Measurements from ENCODE around the gene SHF. TPM values are rescaled to one million over a fixed set of nuclear protein-coding genes. Genes with fewer than 3 reads are reported as not detected.

SHF gene
- total and polyA plus RNA-seq, 3 experiments from 2014 or later: 1.5 to 29.5 (median 25.4) TPM

DNA sequence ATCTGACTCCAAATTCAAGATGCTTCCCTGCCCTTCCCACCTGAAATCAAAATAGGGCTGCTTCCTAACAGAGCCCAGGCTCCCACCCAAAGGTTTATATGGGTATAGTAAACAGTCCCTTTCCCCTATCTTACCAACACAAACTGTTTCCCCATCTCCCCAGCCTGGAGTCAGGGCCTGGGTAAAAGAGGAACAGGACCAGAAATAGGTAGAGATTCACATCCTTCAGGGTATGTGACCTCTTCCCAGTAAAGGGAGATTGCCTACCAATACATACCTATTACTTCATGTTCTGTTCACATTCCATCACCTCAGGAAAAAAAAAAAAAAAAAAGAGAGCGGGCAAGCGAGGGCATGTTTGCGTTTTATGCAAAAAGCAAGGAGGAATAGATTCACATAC is 9.7 kb upstream of the SHF start:
- Mint-ChIP-seq H3K36me3 (peaks cover 0 to 12% (median 0%) of the 10 kb centered on the region in 3 donors), H3K4me3 (peak overlapping the region in 5 of 7 donors; percentile 47 to 81 (median 71)), H3K27ac (peak overlapping the region in 5 of 8 donors; percentile 18 to 94 (median 47)), H3K4me1 (peaks cover 4 to 19% (median 13%) of the 10 kb centered on the region in 3 donors), H3K27me3 (peaks cover 8 to 14% of the 10 kb centered on the region in 2 donors), H3K9me3 (peaks cover 0 to 5% (median 3%) of the 10 kb centered on the region in 5 donors)
- peak overlapping the region; percentile 28 for H3K4me3 ChIP-seq (ENCODE audit: low read length)
- DNase-seq: no peak
- no peak overlapping the region for H3K27ac ChIP-seq (ENCODE audit: low read depth, low read length)
- no peaks in the 10 kb centered on the region for H3K27me3 ChIP-seq (ENCODE audit: insufficient read depth, low read length, poor library complexity, severe bottlenecking)
- CTCF ChIA-PET: interaction anchor here (0.7 to 3.7 kb wide), 13 partner anchors 8 to 202 kb away, joined by 3 to 13 read pairs (median 5); partner anchors contain the start of gene SHF
- H3K9me3 ChIP-seq (ENCODE audit: low read length): no peaks in the 10 kb centered on the region
- no peaks in the 10 kb centered on the region for H3K36me3 ChIP-seq (ENCODE audit: insufficient read depth, low read length)
- peaks cover 16% of the 10 kb centered on the region for H3K4me1 ChIP-seq (ENCODE audit: insufficient read depth, low read length)
- POLR2A ChIA-PET: interaction anchor here (0.9 to 1.6 kb wide), 4 partner anchors 10 to 660 kb away, joined by 3 to 10 read pairs (median 4); partner anchors contain the start of genes EIF3J and SHF

DNA sequence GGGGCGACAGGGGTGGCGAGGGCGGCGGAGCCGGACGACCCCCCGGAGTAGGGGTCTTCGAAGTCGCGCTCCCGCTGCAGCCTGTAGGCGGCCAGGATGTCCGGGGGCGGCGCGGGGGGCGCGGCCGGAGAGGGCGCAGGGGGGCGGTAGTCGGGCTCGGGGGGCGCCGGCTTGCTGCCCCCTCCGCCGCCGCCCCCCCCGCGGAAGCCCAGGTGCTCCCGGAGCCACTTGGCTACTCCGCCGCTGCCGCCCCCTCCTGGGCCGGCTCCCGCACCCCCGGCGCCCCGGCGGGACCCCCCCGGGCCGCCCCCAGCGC is 230 bp downstream of the SHF start:
- no peak overlapping the region for H3K27ac Mint-ChIP-seq
- Histone ChIP-seq H3K27ac (ENCODE audit: low read depth, low read length) (no peak overlapping the region), H3K4me3 (ENCODE audit: low read length) (no peak overlapping the region), H3K27me3 (ENCODE audit: insufficient read depth, low read length, poor library complexity, severe bottlenecking) (no peaks in the 10 kb centered on the region), H3K4me1 (ENCODE audit: insufficient read depth, low read length) (peaks cover 11% of the 10 kb centered on the region), H3K9me3 (ENCODE audit: low read length) (no peaks in the 10 kb centered on the region), H3K36me3 (ENCODE audit: insufficient read depth, low read length) (no peaks in the 10 kb centered on the region)
- H3K27me3 Mint-ChIP-seq: peaks cover 7 to 13% of the 10 kb centered on the region in 2 donors
- peaks cover 0 to 4% (median 0%) of the 10 kb centered on the region in 3 donors for H3K36me3 Mint-ChIP-seq
- DNase-seq: peak in 1 of 5 donors; percentile 27
- H3K9me3 Mint-ChIP-seq: no peaks in the 10 kb centered on the region
- H3K4me1 Mint-ChIP-seq: peaks cover 11 to 21% (median 15%) of the 10 kb centered on the region in 3 donors
- ChIA-PET CTCF (interaction anchor here (1.0 to 2.1 kb wide), 3 partner anchors 10 to 19 kb away, joined by 5 to 9 read pairs (median 6); no protein-coding TSS in a partner anchor), POLR2A (interaction anchor here (0.9 to 1.3 kb wide), 3 partner anchors 11 to 20 kb away, joined by 3 to 10 read pairs (median 7); no protein-coding TSS in a partner anchor)
- no peak overlapping the region for H3K4me3 Mint-ChIP-seq

GRCh38 chr15:45186771-45187577 is 792 bp downstream of the SHF start:
- peak overlapping the region in 7 of 8 donors; percentile 59 to 92 (median 82) for H3K27ac Mint-ChIP-seq
- peak overlapping the region; percentile 80 to 92 (median 85) for H3K4me3 Mint-ChIP-seq
- ChIA-PET POLR2A (interaction anchor here (0.6 to 1.3 kb wide), 3 partner anchors 11 to 685 kb away, joined by 3 to 10 read pairs (median 7); no protein-coding TSS in a partner anchor), CTCF (interaction anchor here (1.0 to 2.1 kb wide), 5 partner anchors 10 to 19 kb away, joined by 3 to 13 read pairs (median 6); no protein-coding TSS in a partner anchor)
- Histone ChIP-seq H3K9me3 (ENCODE audit: low read length) (no peaks in the 10 kb centered on the region), H3K27me3 (ENCODE audit: insufficient read depth, low read length, poor library complexity, severe bottlenecking) (no peaks in the 10 kb centered on the region), H3K27ac (ENCODE audit: low read depth, low read length) (no peak overlapping the region), H3K4me3 (ENCODE audit: low read length) (no peak overlapping the region), H3K4me1 (ENCODE audit: insufficient read depth, low read length) (peaks cover 11% of the 10 kb centered on the region), H3K36me3 (ENCODE audit: insufficient read depth, low read length) (no peaks in the 10 kb centered on the region)
- H3K27me3 Mint-ChIP-seq: peaks cover 7 to 12% of the 10 kb centered on the region in 2 donors
- peak in 1 of 5 donors; percentile 44 for DNase-seq
- H3K36me3 Mint-ChIP-seq: peaks cover 0 to 4% (median 0%) of the 10 kb centered on the region in 3 donors
- H3K9me3 Mint-ChIP-seq: no peaks in the 10 kb centered on the region
- peaks cover 12 to 21% (median 15%) of the 10 kb centered on the region in 3 donors for H3K4me1 Mint-ChIP-seq

- Mint-ChIP-seq H3K9me3 (no peaks in the 10 kb centered on the region), H3K36me3 (peaks cover 0 to 4% (median 0%) of the 10 kb centered on the region in 3 donors), H3K27me3 (peaks cover 7 to 12% of the 10 kb centered on the region in 2 donors), H3K4me1 (peaks cover 15 to 24% (median 16%) of the 10 kb centered on the region in 3 donors), H3K4me3 (peak overlapping the region; percentile 80 to 92 (median 85)), H3K27ac (peak overlapping the region in 7 of 8 donors; percentile 11 to 84 (median 59))
- no peaks in the 10 kb centered on the region for H3K9me3 ChIP-seq (ENCODE audit: low read length)
- H3K36me3 ChIP-seq (ENCODE audit: insufficient read depth, low read length): no peaks in the 10 kb centered on the region
- no peak overlapping the region for H3K27ac ChIP-seq (ENCODE audit: low read depth, low read length)
- DNase-seq: no peak
- peaks cover 11% of the 10 kb centered on the region for H3K4me1 ChIP-seq (ENCODE audit: insufficient read depth, low read length)
- POLR2A ChIA-PET: interaction anchor here (0.6 kb wide), 1 partner anchor 685 kb away, joined by 3 read pairs; no protein-coding TSS in a partner anchor
- no peak overlapping the region for H3K4me3 ChIP-seq (ENCODE audit: low read length)
- H3K27me3 ChIP-seq (ENCODE audit: insufficient read depth, low read length, poor library complexity, severe bottlenecking): no peaks in the 10 kb centered on the region
- CTCF ChIA-PET: interaction anchor here (0.8 to 2.1 kb wide), 6 partner anchors 9 to 428 kb away, joined by 3 to 13 read pairs (median 4); no protein-coding TSS in a partner anchor
Observed at GRCh38 chr15:45185903-45186770, 1.6 kb downstream of the SHF start.

GRCh38 chr15:45185069-45185779 is 2.5 kb downstream of the SHF start:
- Mint-ChIP-seq H3K36me3 (peaks cover 0 to 4% (median 0%) of the 10 kb centered on the region in 3 donors), H3K4me1 (peaks cover 20 to 30% (median 21%) of the 10 kb centered on the region in 3 donors), H3K27ac (peak overlapping the region in 5 of 8 donors; percentile 11 to 64 (median 19)), H3K9me3 (no peaks in the 10 kb centered on the region), H3K4me3 (peak overlapping the region in 4 of 7 donors; percentile 30 to 86 (median 74)), H3K27me3 (peaks cover 4 to 10% of the 10 kb centered on the region in 2 donors)
- ChIA-PET POLR2A (interaction anchor here (1.0 kb wide), 1 partner anchor 15 kb away, joined by 3 read pairs; no protein-coding TSS in a partner anchor), CTCF (interaction anchor here (0.8 to 2.0 kb wide), 3 partner anchors 17 to 429 kb away, joined by 3 to 13 read pairs (median 4); no protein-coding TSS in a partner anchor)
- no peaks in the 10 kb centered on the region for H3K36me3 ChIP-seq (ENCODE audit: insufficient read depth, low read length)
- no peaks in the 10 kb centered on the region for H3K9me3 ChIP-seq (ENCODE audit: low read length)
- H3K4me3 ChIP-seq (ENCODE audit: low read length): no peak overlapping the region
- H3K4me1 ChIP-seq (ENCODE audit: insufficient read depth, low read length): peaks cover 18% of the 10 kb centered on the region
- peak in 1 of 5 donors; percentile 30 for DNase-seq
- no peaks in the 10 kb centered on the region for H3K27me3 ChIP-seq (ENCODE audit: insufficient read depth, low read length, poor library complexity, severe bottlenecking)
- no peak overlapping the region for H3K27ac ChIP-seq (ENCODE audit: low read depth, low read length)

- Histone ChIP-seq H3K4me1 (ENCODE audit: insufficient read depth, low read length) (peaks cover 18% of the 10 kb centered on the region), H3K9me3 (ENCODE audit: low read length) (no peaks in the 10 kb centered on the region), H3K36me3 (ENCODE audit: insufficient read depth, low read length) (no peaks in the 10 kb centered on the region), H3K4me3 (ENCODE audit: low read length) (no peak overlapping the region), H3K27ac (ENCODE audit: low read depth, low read length) (no peak overlapping the region), H3K27me3 (ENCODE audit: insufficient read depth, low read length, poor library complexity, severe bottlenecking) (no peaks in the 10 kb centered on the region)
- CTCF ChIA-PET: interaction anchor here (1.2 kb wide), 1 partner anchor 429 kb away, joined by 3 read pairs; no protein-coding TSS in a partner anchor
- Mint-ChIP-seq H3K27ac (peak overlapping the region in 1 of 8 donors; percentile 16), H3K36me3 (peaks cover 0 to 4% (median 0%) of the 10 kb centered on the region in 3 donors), H3K4me1 (peaks cover 26 to 36% (median 26%) of the 10 kb centered on the region in 3 donors), H3K27me3 (peaks cover 0 to 9% of the 10 kb centered on the region in 2 donors), H3K9me3 (no peaks in the 10 kb centered on the region), H3K4me3 (peak overlapping the region in 1 of 7 donors; percentile 85)
- peak in 1 of 5 donors; percentile 25 for DNase-seq
- POLR2A ChIA-PET: interaction anchor here (1.0 kb wide), 1 partner anchor 16 kb away, joined by 3 read pairs; no protein-coding TSS in a partner anchor
Observed at GRCh38 chr15:45184562-45185041, 3.2 kb downstream of the SHF start.

Measured in CD8-positive, alpha-beta memory T cell (primary cell).